Gastroesophageal sphincter (tissue), 3 donors: ENCODE results near the gene TRPC4AP.

Source experiments
- CTCF ChIP-seq, 4 experiments: fragments of 200-600 bp in 2 of 4; fragments of 450-650 bp in 2 of 4; sonication (generic) in 1 of 4; IDR thresholded peaks; one replicate each; pipeline ENCODE4 v1.5.1; 2017 to 2019; ENCODE audit warnings: antibody characterized with exemption in 4 of 4, mild to moderate bottlenecking in 2 of 4, moderate library complexity in 2 of 4
- EP300 ChIP-seq: sonication (generic); formaldehyde crosslinking; IDR thresholded peaks from one replicate; pipeline ENCODE4 v1.6.1; 2017; ENCODE audit warnings: antibody characterized with exemption, mild to moderate bottlenecking
- POLR2A ChIP-seq, 2 donors: fragments of 450-650 bp; IDR thresholded peaks; one replicate each; pipeline ENCODE4 v1.6.1; 2017; ENCODE audit warnings: antibody characterized with exemption in 2 of 2, mild to moderate bottlenecking in 2 of 2, moderate library complexity in 1 of 2
- POLR2AphosphoS5 ChIP-seq: sonication (generic); formaldehyde crosslinking; IDR thresholded peaks from one replicate; pipeline ENCODE4 v1.6.1; 2017; ENCODE audit warnings: antibody characterized with exemption

- TF ChIP-seq CTCF (IDR thresholded peaks at IDR 0.05) = no peak
- no peak for TF ChIP-seq POLR2A (IDR thresholded peaks at IDR 0.05)
- TF ChIP-seq EP300 = no peak
- no peak for TF ChIP-seq POLR2AphosphoS5
Observed at GRCh38 chr20:35116258-35116657, 23.7 kb upstream of the TRPC4AP start.
